NOMO-1 treated with DMSO at 0.1 percent for 48 hours (cell line): ENCODE results near the gene WDR7.

Experiments used
- DNase-seq: peaks from one replicate; lab custom pipeline; 2025; ENCODE audit not compliant: unreplicated experiment; lab: John Stamatoyannopoulos, UW

The WDR7 gene

DNA sequence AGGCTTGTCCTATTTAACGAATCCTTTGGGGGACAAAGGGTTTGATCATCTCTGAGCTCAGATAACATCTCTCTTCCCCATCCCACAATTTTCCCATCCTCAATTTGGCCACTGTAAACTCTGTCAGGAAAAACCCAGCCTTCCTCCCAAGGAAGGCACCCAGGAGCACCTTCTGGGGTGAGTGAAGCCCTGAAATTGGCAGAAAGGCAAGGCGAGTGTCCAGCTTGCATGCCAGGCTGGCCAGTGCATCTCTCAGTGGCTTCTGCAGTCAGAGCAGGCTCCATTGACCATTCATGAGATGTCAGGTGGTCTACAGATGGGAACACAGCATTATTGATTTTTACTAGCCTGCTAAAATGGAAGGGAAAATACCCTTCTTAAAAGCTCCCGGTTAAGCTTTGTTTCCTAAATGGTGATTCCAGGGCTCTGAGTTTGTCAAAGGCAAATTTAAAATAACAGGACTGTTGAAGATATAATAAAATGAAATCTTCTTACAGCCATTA lies 412.5 kb downstream of the WDR7 start:
- DNase-seq: no peak

DNA sequence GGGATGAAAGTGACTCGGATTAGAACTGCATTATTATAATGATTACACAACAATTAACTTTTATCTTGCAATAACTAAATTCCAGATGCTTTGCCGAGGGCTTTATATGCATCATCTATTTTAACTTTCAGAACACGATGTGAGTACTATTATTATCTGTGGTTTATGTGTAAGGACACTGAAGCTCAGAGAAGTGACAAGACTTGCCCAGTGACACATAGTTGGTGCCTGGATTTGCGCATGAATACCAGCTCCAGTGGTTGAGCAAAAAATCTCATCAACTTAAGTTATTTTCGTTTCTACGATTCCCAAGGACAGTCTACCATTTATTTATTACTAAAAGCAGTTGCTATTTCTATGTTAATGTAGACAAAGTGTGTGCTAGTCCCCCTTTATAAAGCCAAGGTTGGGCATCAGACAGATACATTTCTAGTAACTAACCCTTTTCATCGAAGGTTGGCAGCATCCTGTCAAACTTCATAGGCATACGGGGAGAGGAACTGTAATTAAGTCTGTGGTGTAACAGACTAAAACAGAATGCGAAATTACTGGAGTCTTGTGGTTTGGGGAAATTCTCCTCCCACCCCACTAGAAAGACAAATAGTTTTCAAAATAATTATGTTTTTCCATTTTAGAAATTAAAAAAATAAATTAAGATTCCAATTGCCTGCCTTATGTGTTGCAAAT lies 422.5 kb downstream of the WDR7 start:
- peak; percentile 90 for DNase-seq

DNA sequence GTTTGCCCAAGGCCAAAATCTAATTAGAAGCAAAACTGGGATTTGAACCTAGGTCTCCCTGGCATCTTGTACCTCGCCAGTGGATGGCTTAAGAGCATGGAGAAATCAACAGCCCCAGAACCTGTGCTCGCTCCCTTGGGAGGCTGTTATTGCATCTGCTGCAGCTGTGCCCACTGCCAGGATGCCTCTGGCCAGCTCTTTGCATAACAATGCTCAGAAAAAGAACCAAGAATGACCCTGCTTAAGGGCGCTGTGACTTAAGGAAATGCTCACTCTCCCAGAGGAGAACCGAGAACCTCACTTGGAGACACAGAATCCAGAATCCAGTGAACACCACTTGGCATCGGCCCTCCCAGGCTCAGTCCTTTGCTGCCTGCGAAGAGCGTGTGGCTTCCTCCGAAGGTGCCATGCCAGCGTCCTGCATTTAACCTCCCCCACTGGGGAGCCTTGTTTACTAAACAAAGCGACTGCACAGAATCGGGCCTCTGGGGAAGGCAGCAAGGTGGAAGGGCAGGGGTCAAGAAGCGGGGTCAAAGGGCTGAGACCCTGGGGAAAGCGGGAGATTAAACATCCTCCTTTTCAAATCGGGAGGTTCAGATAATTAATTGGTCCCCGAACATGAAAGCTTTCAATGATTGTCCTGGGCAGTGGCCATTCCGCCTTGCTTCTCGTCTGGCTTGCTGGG lies 424.7 kb downstream of the WDR7 start:
- DNase-seq: no peak

- DNase-seq: no peak
Observed at GRCh38 chr18:57077005-57077765, 426.0 kb downstream of the WDR7 start.

- peak; percentile 79 for DNase-seq
Observed at GRCh38 chr18:57077786-57078552, 426.8 kb downstream of the WDR7 start.

DNA sequence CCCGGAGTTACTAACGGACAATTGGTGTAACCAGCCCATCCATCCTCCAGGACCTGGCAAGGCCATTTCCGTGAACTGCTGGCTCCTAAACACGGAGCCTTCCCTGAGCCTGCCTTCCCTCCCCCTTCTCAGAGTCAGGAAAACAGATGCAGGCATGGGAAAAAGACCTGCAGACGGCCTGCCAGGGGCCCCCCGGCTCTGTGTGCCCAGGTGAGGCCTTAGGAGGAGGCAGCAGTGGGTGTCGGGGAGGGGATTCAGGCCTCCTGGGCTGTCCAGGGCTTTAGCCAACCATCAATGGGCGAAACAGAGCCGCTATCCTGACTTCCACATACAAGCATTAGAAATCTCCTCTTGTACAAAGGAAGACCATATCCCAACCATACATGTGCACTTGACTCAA lies 427.5 kb downstream of the WDR7 start:
- no peak for DNase-seq

GRCh38 chr18:57080479-57080878 lies 429.3 kb downstream of the WDR7 start:
- DNase-seq: no peak

DNA sequence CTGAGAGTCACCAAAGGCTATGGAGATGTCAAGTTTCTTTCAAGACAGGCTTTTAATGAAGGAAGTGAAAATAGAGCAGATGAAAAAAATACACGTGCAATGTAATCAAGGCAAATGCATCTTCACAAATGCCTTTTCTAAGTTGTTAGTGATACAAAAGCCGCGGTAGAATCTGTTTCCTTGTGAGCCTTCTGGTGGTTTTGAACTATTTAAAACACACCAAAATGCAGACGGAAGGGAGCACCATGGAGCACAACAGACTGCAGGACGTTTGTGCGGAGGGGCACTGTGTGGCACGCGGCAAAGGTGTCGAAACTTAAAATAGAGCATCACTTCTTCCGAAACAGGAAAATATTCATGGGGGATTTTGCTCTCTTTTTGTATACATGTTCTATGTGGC lies 430.7 kb downstream of the WDR7 start:
- peak; percentile 30 for DNase-seq

DNA sequence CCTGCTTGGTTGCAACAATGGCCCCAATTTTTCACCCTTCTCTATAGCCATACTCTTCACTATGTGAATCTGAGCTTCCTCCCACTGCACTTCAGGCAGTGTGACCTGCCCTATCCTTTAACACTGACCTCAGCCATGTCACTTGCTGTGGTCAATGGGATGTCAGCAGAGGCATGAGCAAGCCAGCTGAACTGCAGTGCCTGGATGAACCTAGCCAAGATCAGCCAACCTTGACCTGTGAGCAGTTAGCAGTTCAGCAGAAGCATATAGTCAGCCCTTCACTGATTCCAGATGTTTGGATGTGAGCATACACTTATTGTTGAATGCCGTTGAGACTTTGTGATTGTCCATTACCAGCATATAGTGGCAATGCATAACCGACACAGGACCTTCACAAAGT lies 432.3 kb downstream of the WDR7 start:
- DNase-seq: no peak

GRCh38 chr18:57084331-57085271 lies 433.4 kb downstream of the WDR7 start:
- DNase-seq: peak; percentile 95

DNA sequence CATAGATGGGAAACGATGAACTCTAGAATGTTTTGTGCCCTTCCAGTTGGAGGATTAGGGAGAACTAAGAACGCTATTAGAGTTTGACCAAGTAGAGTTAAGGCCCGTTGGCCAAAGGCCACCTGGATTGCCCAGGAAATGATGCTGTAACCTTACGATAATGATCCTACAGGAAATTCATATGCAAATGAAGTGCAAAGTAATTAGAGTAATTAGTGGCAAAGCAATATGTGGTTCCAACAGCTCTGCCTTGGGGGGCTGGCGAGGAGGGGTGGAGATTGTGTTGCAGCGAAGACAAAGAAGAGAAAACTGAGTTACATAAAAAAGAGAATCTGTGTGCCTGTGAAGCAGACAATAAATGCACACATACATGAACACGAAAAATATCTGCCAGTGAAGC lies 434.2 kb downstream of the WDR7 start:
- peak; percentile 80 for DNase-seq

- no peak for DNase-seq
Observed at GRCh38 chr18:57086163-57086562, 435.0 kb downstream of the WDR7 start.
